Neural progenitor cell (in vitro differentiated cells): ENCODE measurements around the gene TTLL12.
A peak's percentile ranks its signal among the peaks of the same experiment; 100 is the strongest.

Source experiments
- CTCF ChIP-seq: fragments of 200-600 bp; sonication (generic); IDR thresholded peaks from 2 replicates; pipeline ENCODE4 v1.5.1; 2017; ENCODE audit warnings: antibody characterized with exemption, mild to moderate bottlenecking
- EZH2 ChIP-seq: fragments of 200-600 bp; sonication (generic); IDR thresholded peaks from 2 replicates; pipeline ENCODE4 v1.6.1; 2017; ENCODE audit warnings: antibody characterized with exemption, mild to moderate bottlenecking, moderate library complexity

GRCh38 chr22:43142880-43143562 is 43.9 kb downstream of the TTLL12 start, which contains the start of gene MCAT:
- TF ChIP-seq CTCF: no peak
- peak; percentile 54 for TF ChIP-seq EZH2
